HK-2 (cell line): ENCODE results near the gene NEMP2.

Experiments
- DNase-seq: peaks from one replicate; pipeline ENCODE4 v3.0.0-alpha.2; 2018; ENCODE audit not compliant: unreplicated experiment

Gene NEMP2

DNA sequence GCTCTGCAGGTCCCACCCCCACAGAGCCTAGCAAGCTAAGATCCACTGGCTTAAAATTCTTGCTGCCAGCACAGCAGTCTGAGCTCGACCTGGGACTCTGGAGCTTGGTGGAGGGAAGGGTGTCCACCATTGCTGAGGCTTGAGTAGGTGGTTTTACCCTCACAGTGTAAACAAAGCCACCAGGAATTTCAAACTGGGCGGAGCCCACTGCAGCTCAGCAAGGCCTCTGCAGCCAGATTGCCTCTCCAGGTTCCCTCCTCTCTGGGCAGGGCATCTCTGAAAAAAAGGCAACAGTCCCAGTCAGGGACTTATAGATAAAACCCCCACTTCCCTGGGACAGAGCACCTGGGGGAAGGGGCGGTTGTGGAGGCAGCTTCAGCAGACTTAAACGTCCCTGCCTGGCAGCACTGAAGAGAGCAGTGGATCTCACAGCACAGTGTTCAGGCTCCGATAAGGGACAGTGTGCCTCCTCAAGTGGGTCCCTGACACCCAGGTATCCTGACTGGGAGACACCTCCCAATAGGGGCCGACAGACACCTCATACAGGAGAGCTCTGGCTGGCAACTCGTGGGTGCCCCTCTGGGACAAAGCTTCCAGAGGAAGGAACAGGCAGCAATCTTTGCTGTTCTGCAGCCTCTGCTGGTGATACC, 20.0 kb upstream of the NEMP2 start:
- no peak for DNase-seq

DNA sequence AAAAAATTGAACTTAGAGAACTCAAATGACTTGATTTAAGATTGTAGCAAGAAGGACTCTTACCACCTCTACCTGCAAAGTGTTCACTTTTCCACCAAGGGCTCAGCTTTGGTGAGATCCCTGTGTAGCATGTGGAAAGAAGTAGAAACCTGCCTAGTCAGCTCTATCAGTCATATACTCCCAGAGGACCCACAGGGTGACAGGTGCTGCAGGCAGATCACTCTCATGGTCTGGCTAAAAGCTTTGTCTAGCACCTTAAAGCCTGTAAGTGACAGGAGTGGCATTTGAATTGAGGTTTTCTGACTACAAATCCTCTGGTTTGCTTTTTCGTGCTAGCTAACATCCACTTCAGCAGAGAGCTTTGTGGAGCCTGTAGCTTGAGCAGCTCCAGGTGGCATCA, 18.7 kb upstream of the NEMP2 start:
- DNase-seq = no peak

DNA sequence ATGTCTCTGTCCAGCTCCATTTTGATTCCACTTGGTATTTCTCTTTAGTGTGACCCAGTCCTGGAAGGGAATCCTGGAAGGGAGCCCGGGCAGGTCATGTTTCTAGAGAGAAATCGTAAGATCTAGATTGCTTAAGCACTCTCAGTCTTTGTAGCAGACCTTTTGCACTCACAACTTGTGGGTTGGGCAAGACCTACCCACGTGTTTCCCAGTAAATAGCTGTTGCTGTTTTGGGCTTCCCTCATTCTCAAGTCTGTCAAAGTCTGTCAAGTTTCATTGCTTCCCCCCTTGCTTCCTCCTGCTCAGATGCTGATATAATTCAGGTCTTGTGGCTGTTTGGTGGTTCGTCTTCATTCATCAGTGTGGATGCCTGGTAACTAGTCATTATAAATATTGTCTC, 17.4 kb upstream of the NEMP2 start:
- DNase-seq = no peak

DNA sequence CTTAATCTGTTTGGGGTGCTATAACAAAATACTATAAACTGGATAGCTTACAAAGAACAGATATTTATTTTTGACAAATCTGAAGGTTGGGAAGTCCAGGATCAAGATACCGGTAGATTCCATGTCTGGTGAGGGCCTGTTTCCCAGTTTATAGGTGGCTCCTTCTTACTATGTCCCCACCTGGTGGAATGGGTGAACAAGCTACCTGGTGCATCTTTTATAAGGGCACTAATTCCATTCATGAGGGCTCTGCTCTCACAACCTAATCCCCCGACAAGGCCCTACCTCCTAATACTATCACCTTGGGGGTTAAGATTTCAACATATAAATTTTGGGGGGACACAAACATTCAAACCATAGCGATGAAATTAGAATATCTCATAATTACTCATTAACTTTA, 15.6 kb upstream of the NEMP2 start:
- no peak for DNase-seq

DNA sequence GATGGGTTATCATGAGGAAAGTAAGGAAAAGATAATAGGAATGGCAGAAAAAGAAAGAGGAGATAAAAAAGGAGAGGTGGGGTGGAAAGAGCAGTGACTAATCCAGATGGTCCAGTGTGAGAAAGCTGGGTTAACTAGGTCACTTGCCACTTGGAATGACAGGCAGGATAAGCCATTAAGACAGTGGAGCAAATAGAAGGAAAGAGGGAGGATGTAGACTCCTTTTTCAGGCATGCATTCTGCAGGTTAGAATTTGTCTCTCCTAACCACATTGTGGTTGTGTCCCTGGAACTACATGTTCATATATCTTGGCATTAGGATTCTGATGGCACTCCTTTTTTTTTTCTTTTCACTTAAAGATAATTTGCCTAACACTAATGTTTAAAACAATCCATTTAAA, 13.4 kb upstream of the NEMP2 start:
- no peak for DNase-seq

DNA sequence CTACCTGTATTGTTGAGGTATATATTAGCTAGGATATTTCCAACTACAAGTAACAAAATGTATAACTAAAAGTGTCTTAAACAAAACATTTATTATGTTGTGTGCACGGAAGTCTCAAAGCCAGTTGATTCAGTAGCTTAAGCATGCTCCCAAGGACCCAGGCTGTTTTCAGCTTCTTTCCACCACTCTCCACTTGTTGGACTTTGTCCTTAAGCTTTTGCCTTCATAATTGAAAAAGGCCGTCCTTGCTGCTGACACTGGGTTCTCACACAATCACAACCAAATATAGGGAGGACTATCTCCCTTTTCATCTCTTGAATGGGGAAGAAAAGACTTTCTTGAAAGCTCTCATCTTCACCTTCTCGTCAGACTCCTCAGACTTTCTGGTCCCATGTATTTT, 12.2 kb upstream of the NEMP2 start:
- no peak for DNase-seq

DNA sequence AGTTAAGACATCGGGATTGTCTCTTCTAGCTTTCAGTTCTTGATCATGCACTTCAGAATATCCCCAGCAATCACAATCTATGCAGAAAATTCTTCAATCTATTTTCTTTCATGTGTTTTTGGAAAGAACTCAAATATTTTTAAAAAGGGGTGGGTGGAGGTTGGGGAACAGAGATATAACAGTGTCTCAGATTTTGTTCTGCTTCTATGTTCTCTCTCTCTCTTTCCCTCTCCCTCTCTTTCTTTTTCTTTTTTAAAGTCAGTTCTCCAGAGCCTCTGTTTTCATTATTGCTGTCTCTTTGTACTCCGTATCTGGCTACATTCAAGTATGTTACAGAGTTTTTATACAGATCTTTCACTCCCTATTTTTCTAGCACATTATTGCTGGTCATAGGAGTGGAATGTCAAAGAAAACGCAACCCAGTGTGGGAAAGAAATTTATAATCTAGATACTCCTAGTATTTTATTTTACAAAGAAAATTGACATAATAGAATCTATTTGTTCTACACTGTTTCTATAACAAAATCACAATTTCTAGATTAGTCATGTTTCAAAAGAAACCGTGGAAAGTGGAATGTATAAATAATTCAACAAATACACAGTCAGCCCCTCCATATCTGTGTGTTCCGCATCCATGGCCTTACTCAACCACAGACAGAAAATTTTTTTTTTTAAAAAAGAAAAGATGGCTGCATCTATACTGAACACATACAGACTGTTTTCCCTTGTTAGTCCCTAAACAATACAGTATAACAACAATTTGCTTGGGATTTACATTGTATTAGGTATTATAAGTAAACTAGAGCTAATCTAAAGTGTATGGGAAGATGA, 11.2 kb upstream of the NEMP2 start:
- no peak for DNase-seq

DNA sequence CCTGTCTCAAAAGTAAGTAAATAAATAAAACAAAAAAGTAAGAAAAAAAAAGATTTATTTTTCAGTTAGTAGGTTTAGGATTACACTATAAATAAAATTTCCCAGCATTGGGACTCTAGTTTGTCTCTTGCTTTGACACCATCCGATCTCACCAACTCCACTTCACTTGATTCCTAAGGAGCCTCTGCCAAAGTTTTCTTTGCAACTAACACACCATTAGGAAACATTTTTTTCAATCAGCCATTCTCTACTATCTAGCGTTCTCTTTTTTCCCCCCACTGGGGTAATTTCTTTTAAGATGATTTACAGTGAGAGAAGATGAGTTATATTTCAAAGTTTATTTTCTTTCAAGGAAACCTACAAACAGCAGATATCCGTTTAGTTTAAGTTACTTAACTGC, 10.6 kb upstream of the NEMP2 start:
- no peak for DNase-seq

DNA sequence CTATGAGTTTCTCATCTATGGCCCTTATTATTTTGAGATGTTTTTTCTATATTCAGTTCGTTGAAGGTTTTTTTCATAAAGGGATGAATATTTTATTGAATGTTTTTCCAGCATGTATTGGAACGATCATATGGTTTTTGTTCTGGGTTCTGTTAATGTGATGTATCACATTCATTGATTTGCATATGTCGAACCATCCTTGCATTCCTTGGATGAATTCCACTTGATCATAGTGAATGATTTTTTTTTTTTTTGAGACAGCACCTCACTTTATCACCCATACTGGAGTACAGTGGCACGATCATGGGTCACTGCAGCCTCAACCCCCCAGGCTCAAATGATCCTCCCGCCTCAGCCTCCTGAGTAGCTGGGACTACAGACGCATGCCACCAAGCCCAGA, 5.5 kb upstream of the NEMP2 start:
- no peak for DNase-seq

DNA sequence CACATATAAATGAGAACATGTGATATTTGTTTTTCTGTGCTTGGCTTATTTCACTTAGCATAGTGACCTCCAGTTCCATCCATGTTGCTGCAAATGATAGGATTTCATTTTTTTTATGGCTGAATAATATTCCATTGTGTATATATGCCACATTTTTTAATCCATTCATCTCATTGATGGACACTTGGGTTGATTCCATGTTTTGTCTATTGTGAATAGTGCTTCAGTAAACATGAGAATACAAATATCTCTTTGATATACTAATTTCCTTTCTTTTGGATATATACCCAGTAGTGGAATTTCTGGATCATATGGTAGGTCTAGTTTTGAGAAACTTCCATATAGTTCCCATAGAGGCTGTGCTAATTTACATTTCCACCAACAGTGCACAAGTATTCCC, 3.7 kb upstream of the NEMP2 start:
- DNase-seq = no peak

DNA sequence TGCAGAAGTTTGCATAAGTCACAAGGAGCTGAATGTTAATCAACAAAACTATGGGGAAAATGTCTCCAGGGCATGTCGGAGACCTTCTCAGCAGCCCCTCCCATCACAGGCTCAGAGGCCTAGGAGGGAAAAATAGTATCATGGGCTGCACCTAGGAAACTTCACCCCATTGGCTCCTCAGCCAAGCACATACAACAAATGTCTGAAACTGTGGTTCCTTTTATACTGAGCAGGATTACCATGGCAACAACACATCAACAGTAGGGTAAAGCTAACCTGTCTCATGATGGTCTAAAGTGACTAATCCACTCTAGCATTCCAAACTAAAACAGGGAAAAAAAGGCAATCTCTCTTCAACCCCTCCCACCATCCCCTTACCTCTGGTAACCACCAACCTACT, 3.2 kb upstream of the NEMP2 start:
- no peak for DNase-seq

DNA sequence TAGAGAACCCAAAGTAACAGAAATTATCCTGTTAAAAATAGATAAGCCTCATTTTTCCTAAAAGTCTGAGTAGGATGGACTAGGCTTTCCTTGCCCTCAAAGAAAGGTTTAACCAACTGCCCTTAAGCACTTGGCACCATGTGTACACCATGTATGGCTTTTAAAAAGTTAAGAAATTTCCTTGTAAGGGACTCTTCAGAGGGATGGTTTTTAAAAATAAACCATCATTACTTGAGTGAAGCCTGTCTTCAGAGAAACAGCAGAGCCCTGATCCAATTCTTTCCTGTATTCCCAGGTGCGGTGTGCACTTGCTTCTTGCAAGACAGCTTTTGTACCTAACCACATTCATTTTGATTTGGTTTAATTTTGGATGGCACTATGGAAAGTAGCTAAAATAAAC, 1.1 kb upstream of the NEMP2 start:
- no peak for DNase-seq

DNA sequence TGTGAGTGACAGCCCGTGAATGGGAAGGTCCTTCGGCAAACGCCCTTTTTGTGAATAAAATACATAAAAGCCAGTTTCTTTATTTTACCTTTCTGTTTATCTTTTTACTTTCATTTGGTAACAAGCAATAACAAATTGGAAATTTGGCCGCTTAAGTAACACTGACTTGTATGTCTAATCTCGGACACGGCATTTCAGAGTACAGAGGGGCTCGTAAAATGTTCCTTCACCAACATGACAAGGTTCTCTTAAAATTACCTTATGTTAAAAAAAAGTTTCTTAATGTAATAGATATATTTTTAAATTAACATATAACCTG, 558 bp upstream of the NEMP2 start:
- DNase-seq = no peak

DNA sequence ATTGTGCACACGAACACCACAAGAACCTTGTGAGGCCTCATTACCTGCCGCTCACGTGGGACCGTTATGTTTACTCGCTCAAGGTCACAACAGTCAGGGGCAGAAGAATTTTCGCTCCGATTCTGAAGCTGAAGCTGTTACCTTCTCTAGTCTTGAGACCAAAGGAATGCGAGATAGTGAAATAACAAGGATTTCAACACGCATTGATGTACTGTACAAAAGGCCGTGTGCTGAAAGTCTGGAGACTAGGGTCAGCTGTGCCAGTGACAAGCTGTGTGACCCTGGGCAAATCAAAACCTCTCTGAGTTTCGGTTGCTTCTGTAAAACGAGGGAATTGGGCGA, 583 bp downstream of the NEMP2 start:
- no peak for DNase-seq

DNA sequence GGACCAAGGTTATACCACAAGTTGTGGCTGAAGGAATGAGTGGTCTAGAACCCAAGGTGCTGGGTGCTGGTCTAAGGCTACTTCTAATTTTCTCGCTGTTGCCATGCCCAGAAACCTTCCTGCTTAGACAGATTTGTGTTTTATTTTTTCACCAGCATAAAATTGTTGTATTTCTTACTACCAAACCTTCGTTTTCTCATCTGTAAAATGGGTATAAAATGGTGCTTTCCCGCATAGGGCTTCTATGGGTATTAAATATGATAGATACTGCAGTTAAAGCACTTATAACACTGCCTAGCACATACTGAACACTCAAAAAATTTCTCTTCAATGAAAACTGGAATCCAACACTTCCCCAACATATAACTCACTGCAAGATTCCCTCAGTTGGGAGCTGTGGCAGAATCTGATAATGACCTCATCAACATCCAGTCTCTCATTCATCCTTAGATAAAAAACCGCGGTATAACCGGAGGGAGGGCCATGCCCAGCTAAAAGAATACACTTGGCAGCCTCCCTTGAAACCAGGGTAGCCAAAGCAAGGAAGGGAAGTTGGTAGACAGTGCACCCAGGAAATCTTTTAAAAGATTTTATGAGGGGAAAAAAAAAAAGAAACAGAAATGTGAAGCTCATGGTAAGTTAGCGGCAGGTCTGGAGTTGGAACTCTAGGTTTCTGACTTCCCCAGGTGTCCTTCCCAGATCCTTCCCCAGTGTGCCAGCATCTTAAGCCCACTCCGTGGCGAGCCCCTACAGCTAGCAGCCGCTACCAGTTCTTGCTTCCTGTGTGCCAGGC, 1.2 kb downstream of the NEMP2 start:
- DNase-seq = no peak

DNA sequence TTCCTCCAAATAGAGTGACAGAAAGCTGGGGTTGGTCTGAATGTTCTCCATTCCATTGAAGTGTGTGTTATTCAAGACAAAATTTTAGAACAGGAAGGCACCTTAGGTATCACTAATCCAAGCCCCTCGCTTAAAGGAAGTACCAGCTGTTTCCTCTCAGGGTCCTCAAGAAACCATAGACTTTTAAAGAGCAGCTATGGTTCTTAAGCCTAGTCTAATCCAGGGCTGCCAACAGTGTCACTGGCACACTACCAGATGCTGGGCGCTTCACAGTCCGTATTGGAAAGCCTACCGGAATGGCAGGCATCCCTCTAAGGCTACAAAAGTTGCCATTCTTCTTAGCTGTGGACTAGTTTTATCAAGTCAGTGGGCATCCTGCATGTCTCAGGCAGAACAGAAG, 1.9 kb downstream of the NEMP2 start:
- no peak for DNase-seq

DNA sequence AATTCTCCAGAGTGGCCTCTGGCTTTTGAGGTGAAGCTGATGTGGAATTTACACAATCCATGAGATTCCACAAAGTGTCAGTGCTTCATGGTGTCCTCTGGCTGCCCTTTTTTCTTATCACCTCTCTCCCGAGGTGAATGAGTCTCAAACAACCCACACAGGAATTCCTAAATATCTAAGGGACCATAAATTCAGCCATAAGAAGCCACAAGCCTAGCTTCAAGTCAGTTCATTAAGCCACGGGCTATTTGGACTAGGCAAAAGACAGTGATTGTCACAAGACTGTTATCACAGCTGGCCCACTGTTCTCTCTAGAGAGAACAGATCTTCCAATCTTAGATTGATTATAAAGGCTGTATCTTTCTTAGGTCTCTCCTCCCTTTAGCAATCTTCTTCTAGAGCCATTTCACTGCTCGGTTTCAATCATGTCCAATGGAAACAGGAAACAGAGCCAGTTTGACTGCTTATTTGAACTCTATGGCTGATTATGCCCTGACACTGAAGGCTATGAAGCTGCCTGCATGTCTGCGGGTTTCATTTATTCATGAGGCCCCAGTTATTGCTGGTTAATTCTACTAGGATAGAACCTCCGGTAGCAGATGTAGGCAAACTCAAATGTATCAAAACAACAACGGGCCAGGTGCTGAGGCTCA, 4.1 kb downstream of the NEMP2 start:
- DNase-seq = no peak

DNA sequence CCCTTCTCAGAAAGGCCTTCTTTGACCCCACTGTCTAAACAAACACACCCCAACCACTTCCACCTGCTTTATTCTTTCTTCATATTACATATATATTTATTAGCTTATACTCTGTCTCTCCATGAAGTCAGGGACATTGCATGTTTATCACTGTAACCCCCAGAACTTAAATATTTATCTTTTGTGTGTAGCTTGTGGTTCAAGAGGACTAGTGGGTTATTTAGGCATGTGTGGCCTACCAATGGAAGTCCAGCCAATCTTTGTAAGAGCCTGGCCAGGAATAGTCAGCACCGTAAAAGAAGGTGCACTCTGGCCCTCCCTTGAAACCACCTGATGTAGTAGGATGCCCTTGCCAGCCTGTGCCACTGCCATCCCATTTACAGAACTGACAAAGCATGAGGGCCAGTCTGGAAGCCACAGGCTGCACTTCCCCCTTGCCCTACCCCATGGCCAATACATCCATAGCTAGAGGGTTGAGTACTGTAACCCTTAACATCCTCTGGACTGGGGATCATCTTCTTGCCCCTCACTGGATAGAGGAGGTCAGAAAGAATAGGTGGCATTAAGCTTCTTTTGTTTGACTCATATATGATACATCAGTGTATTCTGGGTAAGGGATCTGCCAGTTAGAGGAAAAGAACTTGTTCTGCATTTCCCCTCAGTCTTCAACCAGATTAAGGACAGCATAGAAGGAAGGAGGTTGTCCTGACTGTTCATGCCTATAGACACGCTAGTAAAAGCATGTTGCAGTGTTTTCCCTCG, 4.9 kb downstream of the NEMP2 start:
- no peak for DNase-seq

DNA sequence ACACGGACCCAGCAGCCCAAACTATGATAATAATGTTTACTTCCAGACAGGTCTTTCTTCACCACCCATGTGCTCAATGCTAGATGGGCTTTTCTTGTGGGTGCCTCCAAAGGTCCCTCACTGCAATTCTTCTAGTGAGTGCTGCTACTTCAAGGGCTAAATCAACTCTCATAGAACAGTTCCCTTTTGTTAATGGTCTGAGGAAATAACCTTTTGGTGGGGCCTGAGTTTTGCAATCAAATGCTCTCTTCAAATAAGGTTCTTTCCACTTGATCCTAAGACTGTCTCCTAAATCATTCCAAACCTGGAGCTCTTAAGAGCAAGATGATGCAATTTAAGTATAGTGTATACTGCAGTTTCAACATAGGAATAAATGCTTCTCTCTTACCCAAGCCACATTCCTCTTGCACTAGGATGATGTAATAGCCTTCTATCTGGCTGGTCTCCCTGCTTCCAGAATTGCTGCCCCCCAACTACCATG, 6.0 kb downstream of the NEMP2 start:
- no peak for DNase-seq

DNA sequence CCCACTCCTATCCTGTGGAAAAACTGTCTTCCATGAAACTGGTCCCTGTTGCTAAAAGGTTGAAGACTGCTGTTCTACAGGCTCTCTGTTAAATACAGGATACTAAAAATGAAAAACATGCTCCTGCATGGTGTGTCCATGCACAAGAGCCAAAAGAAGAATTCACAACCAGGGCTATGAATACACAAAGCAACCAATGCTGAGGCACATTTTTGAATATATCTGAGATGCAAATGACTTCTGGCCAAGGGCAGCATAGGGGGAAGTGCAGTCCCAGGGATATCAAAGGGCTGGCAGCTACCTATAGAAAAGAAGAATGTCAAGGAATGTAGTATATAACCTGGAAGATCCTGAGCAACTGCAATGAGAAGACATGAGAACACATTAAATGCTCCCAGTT, 6.6 kb downstream of the NEMP2 start:
- no peak for DNase-seq

DNA sequence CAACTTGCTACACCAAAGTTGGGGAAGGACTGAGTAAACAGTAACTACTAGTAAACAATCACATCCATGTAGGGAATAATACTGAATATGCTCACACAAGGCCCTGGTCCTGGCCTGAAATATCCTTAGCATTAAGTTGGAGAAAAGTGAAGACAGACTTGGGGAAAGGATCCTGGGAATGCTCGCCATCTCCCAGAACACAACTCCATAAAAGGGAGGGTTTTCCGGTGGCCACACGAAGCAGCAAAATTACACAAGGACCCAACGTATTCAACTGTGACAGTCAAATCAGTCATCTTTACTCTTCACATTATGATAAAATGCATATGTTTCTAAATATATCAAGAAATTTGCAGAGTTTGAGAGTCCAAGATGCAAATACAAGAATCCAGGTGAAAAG, 7.3 kb downstream of the NEMP2 start:
- DNase-seq = no peak
